Transverse colon (tissue), 4 donors: Measurements from ENCODE around the gene TCEA3. TPM values are rescaled to one million over a fixed set of nuclear protein-coding genes. Genes with fewer than 3 reads are reported as not detected.

Source experiments
- DNase-seq: peaks from one replicate; pipeline ENCODE4 v3.0.0-alpha.2; 2019
- H3K27ac ChIP-seq, 4 donors: fragments of 200-600 bp; sonication (generic); 2 replicates each; pipeline ENCODE4 v1.5.1; 2016 to 2018; ENCODE audit warnings: inconsistent platforms in 4 of 4
- H3K27me3 ChIP-seq: fragments of 200-600 bp; sonication (generic); 2 replicates; pipeline ENCODE4 v1.5.1; 2017; ENCODE audit warnings: inconsistent platforms
- H3K36me3 ChIP-seq, 4 donors: fragments of 200-600 bp; sonication (generic); 2 replicates each; pipeline ENCODE4 v1.5.1; 2017 to 2019; ENCODE audit warnings: inconsistent platforms in 4 of 4
- H3K4me1 ChIP-seq, 4 donors: fragments of 200-600 bp; sonication (generic); 2 replicates each; pipeline ENCODE4 v1.5.1; 2017 to 2020; ENCODE audit warnings: inconsistent platforms in 4 of 4
- H3K4me3 ChIP-seq, 4 donors: fragments of 200-600 bp; sonication (generic); 1 replicate in 1 of 4; 2 replicates in 3 of 4; pipeline versions ENCODE4 v1.5.1 to v1.6.1; 2017 to 2019; ENCODE audit warnings: inconsistent platforms in 4 of 4
- H3K9me3 ChIP-seq, 2 donors: fragments of 200-600 bp; sonication (generic); 2 replicates each; pipeline ENCODE4 v1.5.1; 2017 to 2019; ENCODE audit warnings: inconsistent platforms in 2 of 2
- CTCF ChIP-seq, 5 experiments: fragments of 200-600 bp in 3 of 5; fragments of 450-650 bp in 2 of 5; sonication (generic) in 3 of 5; IDR thresholded peaks; 1 replicate in 2 of 5; 2 replicates in 3 of 5; pipeline ENCODE4 v1.5.1; 2016 to 2017; ENCODE audit warnings: antibody characterized with exemption in 5 of 5, inconsistent platforms in 3 of 5, mild to moderate bottlenecking in 2 of 5, moderate library complexity in 1 of 5
- EP300 ChIP-seq: sonication (generic); formaldehyde crosslinking; IDR thresholded peaks from one replicate; pipeline ENCODE4 v1.6.1; 2017; ENCODE audit warnings: antibody characterized with exemption, low read depth
- POLR2A ChIP-seq: fragments of 450-650 bp; IDR thresholded peaks from one replicate; pipeline ENCODE4 v1.6.1; 2016; ENCODE audit warnings: antibody characterized with exemption, mild to moderate bottlenecking, moderate library complexity
- POLR2AphosphoS5 ChIP-seq, 3 donors: sonication (generic); formaldehyde crosslinking; IDR thresholded peaks; one replicate each; pipeline ENCODE4 v1.6.1; 2016; ENCODE audit warnings: antibody characterized with exemption in 3 of 3
- WGBS, 2 donors: methylation state at CpG; one replicate each; pipeline ENCODE4 v1.1.5; 2018; ENCODE audit warnings: low coverage in 1 of 2; 5-methylcytosine and 5-hydroxymethylcytosine counted together
- in situ Hi-C, 4 donors: fragments of 200-750 bp; cut with MboI; loops; one replicate each; pipeline versions ENCODE4 v1.15.0 to v1.15.1; 2017; ENCODE audit warnings: low sequenced_read_pairs in 3 of 4, low pct_ligation_motif_present in 1 of 4, low pct_unique_long_range_greater_than_20kb in 1 of 4
- intact Hi-C: fragments of 100-400 bp; cut with DNase I; formaldehyde crosslinking; loops from one replicate; pipeline ENCODE4 v1.15.1; 2023; ENCODE audit warnings: low total_unique reads
- total RNA-seq, 4 donors: library from RNA; depleted of rRNA; stranded (reverse); fragments of >200 nt; gene quantifications; one replicate each; pipeline ENCODE4 v1.1.0, GENCODE V29; 2016

The TCEA3 gene
- total RNA-seq, 4 donors from 2014 or later, result 137 to 761 (median 198) TPM

- Histone ChIP-seq H3K27me3 (no peaks in the 10 kb centered on the region), H3K4me1 (peaks cover 15 to 37% (median 35%) of the 10 kb centered on the region in 4 donors), H3K27ac (no peak overlapping the region), H3K4me3 (no peak overlapping the region), H3K36me3 (peaks cover 0 to 9% (median 0%) of the 10 kb centered on the region in 4 donors), H3K9me3 (no peaks in the 10 kb centered on the region)
- TF ChIP-seq POLR2A, result no peak
- no peak for TF ChIP-seq EP300
- no peak for TF ChIP-seq POLR2AphosphoS5 (IDR thresholded peaks at IDR 0.05)
- TF ChIP-seq CTCF (IDR thresholded peaks at IDR 0.05), result no peak
- intact Hi-C loops (no loop called here), in situ Hi-C loops (no loop called here)
- DNase-seq, result no peak
- WGBS, 2 donors, result 81 to 95% methylated on average over 3 to 6 of the region's 6 CpGs
Observed at GRCh38 chr1:23419180-23419579, 5.4 kb downstream of the TCEA3 start.

- 56% methylated on average over 3 of the region's 3 CpGs; no CpG with 5 or more reads in 1 of the 2 donors for WGBS, 2 donors
- H3K4me3 ChIP-seq, result no peak overlapping the region
- in situ Hi-C loops, result no loop called here
- TF ChIP-seq CTCF (IDR thresholded peaks at IDR 0.05) (no peak), POLR2A (no peak), POLR2AphosphoS5 (IDR thresholded peaks at IDR 0.05) (no peak), EP300 (no peak)
- DNase-seq, result no peak
- H3K36me3 ChIP-seq, result peaks cover 0 to 9% (median 0%) of the 10 kb centered on the region in 4 donors
- intact Hi-C loops, result no loop called here
- no peaks in the 10 kb centered on the region for H3K27me3 ChIP-seq
- peaks cover 15 to 21% (median 19%) of the 10 kb centered on the region in 4 donors for H3K4me1 ChIP-seq
- no peaks in the 10 kb centered on the region for H3K9me3 ChIP-seq
- peak overlapping the region in 2 of 4 donors; percentile 4 to 42 for H3K27ac ChIP-seq
Observed at GRCh38 chr1:23417570-23417969, 7.0 kb downstream of the TCEA3 start.

- intact Hi-C loops, result no loop called here
- in situ Hi-C loops, result no loop called here
- TF ChIP-seq POLR2AphosphoS5 (IDR thresholded peaks at IDR 0.05) (no peak), CTCF (IDR thresholded peaks at IDR 0.05) (no peak), POLR2A (no peak), EP300 (no peak)
Observed at GRCh38 chr1:23416964-23417363, 7.6 kb downstream of the TCEA3 start.

GRCh38 chr1:23408797-23409290 is 15.7 kb downstream of the TCEA3 start:
- Histone ChIP-seq H3K36me3 (peaks cover 0 to 8% (median 3%) of the 10 kb centered on the region in 4 donors), H3K9me3 (no peaks in the 10 kb centered on the region), H3K27ac (no peak overlapping the region), H3K27me3 (no peaks in the 10 kb centered on the region), H3K4me1 (peaks cover 9 to 12% (median 9%) of the 10 kb centered on the region in 4 donors), H3K4me3 (no peak overlapping the region)
- in situ Hi-C loops, result no loop called here
- no peak for DNase-seq
- TF ChIP-seq EP300 (no peak), POLR2A (no peak), POLR2AphosphoS5 (IDR thresholded peaks at IDR 0.05) (no peak), CTCF (IDR thresholded peaks at IDR 0.05) (no peak)
- WGBS, 2 donors, result 82 to 100% methylated on average over 1 to 7 of the region's 7 CpGs
- intact Hi-C loops, result no loop called here

More at GRCh38 chr1:23416964-23417363, 7.6 kb downstream of the TCEA3 start:
- Histone ChIP-seq H3K36me3 (peaks cover 0 to 9% (median 0%) of the 10 kb centered on the region in 4 donors), H3K9me3 (no peaks in the 10 kb centered on the region), H3K4me1 (peaks cover 11 to 16% (median 13%) of the 10 kb centered on the region in 4 donors), H3K27me3 (no peaks in the 10 kb centered on the region), H3K4me3 (no peak overlapping the region), H3K27ac (no peak overlapping the region)
- no peak for DNase-seq
- WGBS, 2 donors, result 90 to 100% methylated on average over 3 to 4 of the region's 4 CpGs
